GOT3 (cell line): ENCODE results near the gene SLC22A3.
"Not testable (repeated sequence)": the region's sequence is repeated elsewhere in the genome, so short reads cannot be mapped to it uniquely, and the experiment has no call there.

Experiments
- DNase-seq: peaks from one replicate; lab custom pipeline; 2025; ENCODE audit warnings: mixed read lengths; lab: John Stamatoyannopoulos, UW

Gene SLC22A3

DNA sequence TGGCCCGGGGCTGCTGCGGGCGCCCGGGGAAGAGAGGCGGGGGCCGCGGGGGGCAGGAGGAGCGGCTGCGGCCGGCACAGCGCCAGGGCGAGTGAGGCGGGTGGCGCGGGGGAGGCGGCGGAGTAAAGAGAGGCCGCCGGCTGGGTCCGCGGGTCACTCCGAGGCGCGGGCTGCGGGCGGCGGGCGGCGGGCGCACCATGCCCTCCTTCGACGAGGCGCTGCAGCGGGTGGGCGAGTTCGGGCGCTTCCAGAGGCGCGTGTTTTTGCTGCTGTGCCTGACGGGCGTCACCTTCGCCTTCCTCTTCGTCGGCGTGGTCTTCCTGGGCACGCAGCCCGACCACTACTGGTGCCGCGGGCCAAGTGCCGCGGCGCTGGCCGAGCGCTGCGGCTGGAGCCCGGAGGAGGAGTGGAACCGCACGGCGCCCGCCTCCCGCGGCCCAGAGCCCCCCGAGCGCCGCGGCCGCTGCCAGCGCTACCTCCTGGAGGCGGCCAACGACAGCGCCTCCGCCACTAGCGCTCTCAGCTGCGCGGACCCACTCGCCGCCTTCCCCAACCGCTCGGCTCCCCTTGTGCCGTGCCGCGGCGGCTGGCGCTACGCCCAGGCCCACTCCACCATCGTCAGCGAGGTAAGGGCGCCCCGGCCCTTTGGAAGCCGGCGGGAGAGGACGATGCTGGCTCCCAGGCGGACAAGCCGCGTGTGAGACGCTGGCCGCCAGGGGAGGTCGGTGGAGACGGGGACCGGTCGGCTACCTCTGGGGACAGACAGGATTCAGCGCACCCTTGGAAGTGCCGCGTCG, at the start of gene SLC22A3:
SLC22A3 (plus strand) TSS at position 156 of the 797 bp plus-strand sequence; CDS start at position 198, 42 bp downstream.
- DNase-seq, result no peak

GRCh38 chr6:160299559-160299958, 48.6 kb upstream of the SLC22A3 start:
- DNase-seq, result no peak

GRCh38 chr6:160300076-160300695, 48.0 kb upstream of the SLC22A3 start:
- DNase-seq, result no peak

- DNase-seq, result no peak
Observed at GRCh38 chr6:160301339-160301738, 46.8 kb upstream of the SLC22A3 start.

GRCh38 chr6:160302431-160303082, 45.6 kb upstream of the SLC22A3 start:
- DNase-seq, result not testable (repeated sequence)

- DNase-seq, result no peak
Observed at GRCh38 chr6:160303806-160304205, 44.4 kb upstream of the SLC22A3 start.

GRCh38 chr6:160305926-160306713, 42.1 kb upstream of the SLC22A3 start:
- no peak for DNase-seq

GRCh38 chr6:160309718-160310117, 38.5 kb upstream of the SLC22A3 start:
- DNase-seq, result no peak

- no peak for DNase-seq
Observed at GRCh38 chr6:160312900-160313299, 35.3 kb upstream of the SLC22A3 start.

- DNase-seq, result no peak
Observed at GRCh38 chr6:160315310-160315709, 32.9 kb upstream of the SLC22A3 start.

GRCh38 chr6:160316261-160316660, 31.9 kb upstream of the SLC22A3 start:
- no peak for DNase-seq

GRCh38 chr6:160319246-160319645, 28.9 kb upstream of the SLC22A3 start:
- DNase-seq, result no peak

DNA sequence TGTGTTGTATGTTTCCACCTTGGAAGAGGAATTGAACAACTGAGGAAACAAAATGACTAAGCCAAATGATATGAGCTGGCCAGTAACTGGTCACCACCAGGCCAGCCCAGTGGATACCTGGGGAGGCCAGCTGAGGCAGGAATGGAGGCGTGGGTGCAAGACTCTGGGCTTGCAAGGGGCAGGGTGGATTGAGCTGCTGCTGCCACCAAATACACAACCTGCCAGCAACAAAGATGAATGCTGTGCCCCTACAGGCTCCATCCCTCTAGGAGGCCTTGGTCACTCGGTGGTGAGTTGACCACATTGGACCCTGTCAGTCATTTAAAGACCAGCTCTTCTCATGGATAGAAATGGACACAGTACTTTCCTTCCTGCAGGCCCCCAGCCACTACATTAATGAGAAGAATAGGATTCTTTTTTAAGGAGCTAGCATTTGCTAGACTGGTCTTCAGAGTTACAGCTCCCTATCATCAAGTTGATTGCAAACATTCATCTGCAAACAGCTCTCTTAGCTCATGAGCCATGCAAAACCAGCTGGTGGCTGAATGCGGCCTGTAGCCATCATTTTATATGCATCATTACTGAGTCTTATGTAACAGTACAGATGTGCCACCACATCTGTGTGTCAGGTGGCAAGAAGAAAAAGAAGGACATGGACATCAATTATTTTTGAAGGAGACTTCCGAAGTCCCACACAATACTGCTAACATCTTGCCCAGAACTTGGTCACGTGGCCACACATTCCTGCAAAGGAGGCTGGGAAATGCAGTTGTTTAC, 26.3 kb upstream of the SLC22A3 start:
- no peak for DNase-seq

GRCh38 chr6:160327981-160328380, 20.2 kb upstream of the SLC22A3 start:
- no peak for DNase-seq

DNA sequence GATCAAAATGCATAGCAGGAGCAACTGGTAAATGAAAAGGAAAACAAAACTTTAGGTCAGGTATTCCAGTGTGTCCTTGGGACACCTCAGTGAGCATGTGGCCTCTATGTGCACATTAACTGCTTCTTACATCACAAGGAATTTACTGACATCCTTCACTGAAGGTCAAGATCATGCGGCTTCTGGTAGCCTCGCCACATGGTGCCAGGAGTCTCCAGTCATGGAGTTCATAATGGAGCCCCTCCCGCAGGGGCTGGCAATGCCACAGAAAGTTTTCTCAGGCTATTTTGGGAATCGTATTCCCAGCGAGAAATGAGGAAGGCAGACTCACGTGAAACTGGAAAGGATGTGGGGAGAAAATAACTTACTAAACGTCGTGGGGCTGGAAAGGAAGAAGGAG, 19.7 kb upstream of the SLC22A3 start:
- no peak for DNase-seq

- no peak for DNase-seq
Observed at GRCh38 chr6:160329188-160329587, 19.0 kb upstream of the SLC22A3 start.

GRCh38 chr6:160330619-160331018, 17.6 kb upstream of the SLC22A3 start:
- DNase-seq, result no peak

DNA sequence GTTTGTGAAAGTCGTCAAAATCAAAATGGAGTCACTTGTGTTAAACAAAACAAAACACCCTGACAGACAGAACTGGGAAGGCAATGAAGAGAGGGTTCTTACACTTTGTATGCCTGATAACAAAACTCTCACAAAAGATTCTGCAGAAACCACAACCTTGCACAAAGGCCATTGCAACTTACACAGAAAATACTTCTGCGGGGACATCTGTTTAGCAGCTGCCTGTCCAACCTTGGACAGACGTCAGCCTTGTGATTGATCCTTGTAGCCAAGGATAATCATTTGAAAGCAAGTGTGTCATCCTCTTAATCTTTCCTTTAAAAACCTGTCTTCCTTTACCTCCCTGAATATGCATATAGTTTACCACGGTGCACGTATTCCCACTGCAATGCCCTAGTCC, 17.0 kb upstream of the SLC22A3 start:
- no peak for DNase-seq

DNA sequence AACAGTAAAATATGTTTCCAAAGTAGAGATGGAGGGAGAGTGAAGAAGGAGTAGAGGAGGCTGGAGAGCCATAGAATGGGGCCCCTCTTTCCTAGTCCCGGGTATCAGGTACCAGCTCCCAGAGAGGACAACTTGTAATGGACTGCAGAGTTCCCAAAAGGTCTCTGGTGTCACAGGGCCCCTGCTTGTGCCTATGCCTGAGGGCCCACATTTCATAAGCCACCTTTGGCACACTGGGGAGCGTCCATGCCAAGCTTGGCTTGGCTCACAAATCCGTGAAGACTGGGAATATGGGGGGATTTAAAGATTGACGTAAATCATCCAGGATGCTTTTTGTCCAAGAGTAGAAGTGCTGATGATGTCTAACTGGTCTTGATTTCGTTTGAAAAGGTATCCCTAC, 16.4 kb upstream of the SLC22A3 start:
- no peak for DNase-seq

DNA sequence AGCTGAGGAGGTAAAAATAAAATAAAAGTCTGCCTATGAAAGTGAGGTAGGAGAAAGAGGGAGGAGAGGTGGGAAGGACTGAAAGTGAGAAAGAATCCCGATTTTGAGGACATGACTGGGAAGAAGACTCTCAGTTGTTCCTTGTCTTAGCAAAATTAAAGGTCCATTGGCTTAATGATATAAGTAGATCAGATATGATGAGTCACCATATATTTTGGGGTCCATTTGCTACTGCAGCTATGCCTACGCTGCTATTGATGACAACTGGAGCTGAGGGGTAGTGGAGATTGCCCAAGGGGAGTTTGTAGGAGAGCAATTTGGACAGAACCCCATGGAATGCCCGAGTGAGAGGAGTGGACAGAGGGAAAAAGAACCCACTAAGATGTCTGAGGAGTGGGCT, 15.1 kb upstream of the SLC22A3 start:
- no peak for DNase-seq

GRCh38 chr6:160333841-160334240, 14.3 kb upstream of the SLC22A3 start:
- DNase-seq, result no peak
